ENCODE measurements around the gene LRRC27. TPM values are rescaled to one million over a fixed set of nuclear protein-coding genes. Genes with fewer than 3 reads are reported as not detected.

LRRC27 gene
- total RNA-seq, 1 experiment from 2014 or later: 4.1 TPM

DNA sequence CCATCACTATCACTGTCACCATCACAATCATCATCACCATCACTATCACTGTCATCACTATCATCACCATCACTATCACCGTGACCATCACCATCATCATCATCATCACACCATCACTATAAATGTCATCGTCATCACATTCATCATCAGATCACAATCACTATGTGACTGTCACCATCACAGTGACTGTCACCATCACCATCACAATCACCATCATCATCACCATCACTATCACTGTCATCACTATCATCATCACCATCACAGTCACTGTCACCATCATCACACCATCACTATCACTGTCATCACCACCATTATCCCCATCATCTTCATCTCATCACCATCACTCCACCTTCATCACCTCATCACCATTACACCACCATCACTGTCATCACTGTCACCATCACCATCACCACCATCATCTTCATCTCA, 96.0 kb downstream of the LRRC27 start:
- no TSS peak for BruUV-seq (replicated peaks)
- CTCF ChIA-PET: no interaction called here
- ATAC-seq (no peak), DNase-seq (ENCODE audit: low read depth, low spot score) (no peak)
- no peak for TF ChIP-seq POLR2AphosphoS5 (IDR thresholded peaks at IDR 0.05; ENCODE audit: low read depth, low read length)
- TF ChIP-seq, protein P1, sequence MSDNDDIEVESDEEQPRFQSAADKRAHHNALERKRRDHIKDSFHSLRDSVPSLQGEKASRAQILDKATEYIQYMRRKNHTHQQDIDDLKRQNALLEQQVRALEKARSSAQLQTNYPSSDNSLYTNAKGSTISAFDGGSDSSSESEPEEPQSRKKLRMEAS (IDR thresholded peaks at IDR 0.05): no peak
- TF ChIP-seq JUND (IDR thresholded peaks at IDR 0.05): no peak
- no peak for TF ChIP-seq SIN3A (IDR thresholded peaks at IDR 0.05; ENCODE audit: low read depth)
- no peak for TF ChIP-seq SRF (IDR thresholded peaks at IDR 0.05; ENCODE audit: low read depth)
- TF ChIP-seq CTCF (IDR thresholded peaks at IDR 0.05 in 2 of 3, conservative IDR thresholded peaks at IDR 0.05 in 1 of 3; ENCODE audit: borderline replicate concordance in 1 of 3, insufficient read depth in 1 of 3, low read depth in 2 of 3, low read length in 2 of 3): no peak
- no peak for TF ChIP-seq ZFX (IDR thresholded peaks at IDR 0.05)
- no peak for TF ChIP-seq FOSL1 (IDR thresholded peaks at IDR 0.05; ENCODE audit: low read depth)
- TF ChIP-seq RAD21 (IDR thresholded peaks at IDR 0.05; ENCODE audit: low read depth): no peak
- TF ChIP-seq ZNF274 (IDR thresholded peaks at IDR 0.05; ENCODE audit: low read depth, low read length): no peak
- no peak for TF ChIP-seq CEBPB (IDR thresholded peaks at IDR 0.05; ENCODE audit: low read depth)
- POLR2A ChIA-PET: no interaction called here
- Histone ChIP-seq H3K4me3 (replicated peaks in 1 of 2; ENCODE audit: low read depth in 1 of 2, low read length in 2 of 2) (no peak overlapping the region), H3K79me2 (ENCODE audit: insufficient read depth, low read length) (no peaks in the 10 kb centered on the region), H2AFZ (ENCODE audit: low read depth, low read length, poor library complexity, severe bottlenecking) (no peak overlapping the region), H3K36me3 (ENCODE audit: control insufficient read depth in 1 of 2, insufficient read depth in 2 of 2, low read length in 2 of 2) (no peaks in the 10 kb centered on the region), H4K20me1 (ENCODE audit: insufficient read depth) (no peaks in the 10 kb centered on the region), H3K27me3 (ENCODE audit: insufficient read depth, low read length) (no peaks in the 10 kb centered on the region), H3K9me2 (ENCODE audit: insufficient read depth) (no peaks in the 10 kb centered on the region), H3K9me3 (ENCODE audit: control insufficient read depth in 1 of 2, insufficient read depth in 1 of 2, low read depth in 1 of 2, low read length in 2 of 2) (no peaks in the 10 kb centered on the region), H3K27ac (ENCODE audit: low read depth, low read length) (no peak overlapping the region), H3K4me2 (ENCODE audit: low read length) (no peak overlapping the region), H3K9ac (ENCODE audit: low read length) (no peak overlapping the region), H3K4me1 (ENCODE audit: control insufficient read depth in 1 of 2, insufficient read depth in 2 of 2, low read length in 2 of 2) (no peaks in the 10 kb centered on the region)
- intact Hi-C loops (cut with micrococcal nuclease): no loop called here
- RAD21 ChIA-PET (ENCODE audit: low non-redundant PET in 1 of 2, low total read pairs in 2 of 2, uncharacterized antibody in 2 of 2, unreplicated experiment in 2 of 2): no interaction called here
